NCI-H524 treated with DMSO at 0.1 percent for 48 hours (cell line): ENCODE measurements around the gene PDK1.

Source experiments
- DNase-seq: peaks from one replicate; lab custom pipeline; 2025; lab: John Stamatoyannopoulos, UW

PDK1 gene

DNA sequence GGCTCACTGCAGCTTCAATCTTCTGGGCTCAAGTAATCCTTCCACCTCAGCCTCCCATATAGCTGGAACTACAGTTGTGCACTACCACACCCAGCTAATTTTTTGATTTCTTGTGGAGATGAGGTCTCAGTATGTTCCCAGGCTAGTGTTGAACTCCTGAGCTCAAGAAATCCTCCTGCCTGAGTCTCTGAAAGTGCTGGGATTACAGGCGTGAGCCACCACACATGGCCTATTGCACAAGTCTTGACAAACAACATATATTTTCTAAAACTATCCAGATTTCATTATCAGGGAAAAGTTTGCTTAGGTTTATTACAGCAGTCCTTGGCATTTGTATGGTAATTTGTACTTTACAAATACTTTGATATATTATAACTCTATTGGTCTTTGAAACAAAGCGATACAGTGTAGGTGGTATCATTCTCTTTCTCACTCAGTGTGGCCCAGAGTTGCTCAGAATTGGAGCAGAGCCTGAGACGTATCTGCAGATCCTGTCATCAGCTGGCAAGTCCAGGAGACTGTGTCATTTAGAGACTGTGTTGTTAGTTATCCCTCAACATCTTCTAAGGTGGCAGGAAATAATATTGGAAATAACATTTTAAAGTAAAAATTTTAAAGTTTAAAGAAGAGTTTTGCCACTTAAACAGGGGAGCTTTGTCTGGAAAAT, 41.4 kb downstream of the PDK1 start:
- no peak for DNase-seq

DNA sequence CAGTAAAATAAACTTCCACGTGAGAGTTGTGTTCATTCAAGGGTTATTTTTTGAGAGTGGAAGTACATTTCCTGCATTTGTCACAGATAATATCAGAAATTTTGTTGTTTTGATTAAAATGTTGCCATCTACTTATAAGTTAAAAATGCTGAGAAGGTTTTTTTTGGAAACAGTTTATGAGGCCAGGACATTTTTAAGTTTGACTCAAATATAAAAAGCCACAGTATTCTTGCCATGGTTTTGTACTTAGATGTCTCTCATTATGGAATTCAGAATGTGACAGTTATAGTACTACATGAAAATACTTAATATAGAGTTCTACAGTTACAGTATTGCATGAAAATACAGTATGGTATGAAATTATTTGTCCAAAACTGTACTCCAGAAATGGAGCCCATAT, 44.1 kb downstream of the PDK1 start:
- no peak for DNase-seq

DNA sequence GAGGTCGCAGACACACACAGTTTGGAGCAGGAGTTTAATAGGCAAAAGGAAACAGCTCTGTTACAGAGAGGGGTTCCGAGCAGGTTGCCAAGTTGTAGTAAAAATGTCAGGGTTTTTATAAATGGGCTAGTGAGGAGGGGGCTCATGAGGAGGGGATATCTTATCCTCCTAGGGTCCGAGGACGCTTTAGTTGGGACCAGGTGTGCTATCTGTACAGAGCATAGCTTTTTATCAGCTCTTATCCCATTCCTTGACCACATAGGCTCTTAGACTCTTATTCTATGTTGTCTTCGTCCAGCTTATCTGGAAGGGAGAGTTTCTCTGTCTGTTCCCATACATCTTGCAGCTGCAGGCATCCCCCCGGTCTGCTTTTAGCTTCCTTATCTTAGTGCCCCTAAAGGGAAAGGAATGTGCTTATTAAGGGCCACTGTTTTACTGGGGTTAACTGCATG, 44.7 kb downstream of the PDK1 start:
- no peak for DNase-seq

DNA sequence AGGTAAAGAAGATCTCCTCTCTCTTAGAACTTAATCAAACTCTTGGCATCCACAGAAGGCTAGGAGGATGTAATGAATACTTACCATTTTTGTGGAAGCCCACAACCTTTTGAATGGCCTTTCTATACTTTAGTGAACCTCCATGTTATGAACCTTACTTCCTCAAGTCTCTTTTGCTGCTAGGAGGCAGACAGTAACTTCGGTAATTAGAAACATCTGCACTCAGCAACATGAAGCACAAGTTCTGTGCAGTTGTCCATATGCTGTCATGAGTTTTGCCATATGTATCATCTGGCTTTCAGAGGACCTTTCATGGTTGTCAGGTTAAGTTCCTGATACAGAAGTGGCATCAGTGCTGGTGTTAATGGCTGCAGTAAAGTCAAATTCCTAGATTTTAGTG, 50.4 kb downstream of the PDK1 start:
- DNase-seq = no peak

DNA sequence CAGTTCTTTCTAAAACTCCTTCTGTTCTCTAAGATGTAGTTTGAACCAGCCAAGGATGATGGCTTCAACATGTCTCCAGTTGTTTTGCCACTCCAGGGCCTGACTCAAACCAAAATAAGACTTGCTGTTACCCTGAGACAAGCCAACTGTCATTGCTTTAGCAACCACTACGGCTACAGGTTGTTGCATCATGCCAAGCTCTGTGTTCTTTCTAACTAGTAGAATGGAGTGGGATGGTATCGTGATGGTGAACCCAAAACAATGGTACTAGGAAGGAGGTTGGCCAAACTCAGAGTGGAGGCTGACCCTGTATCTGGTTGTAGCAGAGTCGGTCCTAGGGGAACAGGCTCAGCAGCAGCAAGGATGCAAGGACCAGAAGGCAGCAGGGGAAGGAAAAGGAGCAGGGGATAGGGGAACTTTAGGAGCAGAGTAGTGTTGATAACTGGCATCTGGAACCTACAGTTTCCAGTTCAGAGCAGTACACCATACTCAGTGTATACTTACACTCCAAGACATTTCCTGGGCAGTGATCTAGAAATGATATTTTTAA, 51.6 kb downstream of the PDK1 start:
- no peak for DNase-seq

DNA sequence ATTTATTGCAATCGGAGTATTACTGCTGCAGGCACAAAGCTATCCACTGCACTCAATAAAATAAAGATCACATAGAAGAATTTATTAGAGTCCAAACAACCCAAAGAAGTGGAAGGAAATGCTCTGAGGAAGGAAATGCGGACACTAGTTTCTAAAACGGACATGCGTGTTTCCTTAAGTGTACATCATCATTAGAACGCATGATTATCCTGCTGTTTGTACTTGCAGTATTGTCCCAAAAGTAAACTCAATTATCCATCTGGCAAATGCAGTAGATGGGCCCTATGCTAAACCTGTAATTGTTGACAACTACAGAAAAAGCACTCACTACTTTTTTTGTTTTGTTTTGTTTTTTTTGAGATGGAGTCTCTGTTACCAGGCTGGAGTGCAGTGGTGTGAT, 53.6 kb downstream of the PDK1 start:
- no peak for DNase-seq

DNA sequence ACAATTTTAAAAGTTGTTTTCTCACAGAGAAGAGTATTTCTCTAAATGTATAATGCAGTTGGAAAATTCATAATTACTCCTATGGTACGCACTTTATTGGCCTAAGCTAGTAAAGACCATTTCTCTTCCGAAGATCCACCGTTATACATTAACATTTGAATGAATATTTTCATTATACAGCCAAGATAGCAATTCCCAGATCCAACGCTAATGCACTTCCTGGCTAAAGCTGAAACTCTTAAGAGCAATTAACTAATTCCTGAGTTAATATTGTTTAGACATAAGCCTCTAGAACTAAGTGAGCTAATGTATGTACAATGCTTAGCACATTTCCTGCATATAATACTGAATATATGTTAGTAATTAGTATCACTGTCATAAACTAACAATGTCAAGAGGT, 56.2 kb downstream of the PDK1 start:
- DNase-seq = no peak

DNA sequence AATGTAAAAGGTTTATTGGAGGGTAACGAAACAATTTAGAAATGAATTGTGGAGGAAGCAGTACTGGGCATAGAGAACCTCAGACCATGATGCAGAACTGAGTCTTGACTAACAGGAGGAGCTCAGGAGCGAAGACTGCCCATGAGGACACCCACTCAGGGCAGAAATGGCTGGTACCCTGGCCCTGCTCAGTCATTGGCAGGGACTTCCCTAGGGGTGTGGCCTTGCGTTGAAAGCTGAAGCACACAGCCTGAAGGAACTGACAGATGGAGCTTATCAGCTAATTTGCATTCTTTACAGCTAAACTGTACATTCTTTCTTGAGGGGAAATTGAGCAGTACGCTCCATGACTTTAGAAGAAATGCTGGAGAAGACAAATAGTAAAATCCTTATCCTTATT, 57.1 kb downstream of the PDK1 start:
- DNase-seq = peak; percentile 38

DNA sequence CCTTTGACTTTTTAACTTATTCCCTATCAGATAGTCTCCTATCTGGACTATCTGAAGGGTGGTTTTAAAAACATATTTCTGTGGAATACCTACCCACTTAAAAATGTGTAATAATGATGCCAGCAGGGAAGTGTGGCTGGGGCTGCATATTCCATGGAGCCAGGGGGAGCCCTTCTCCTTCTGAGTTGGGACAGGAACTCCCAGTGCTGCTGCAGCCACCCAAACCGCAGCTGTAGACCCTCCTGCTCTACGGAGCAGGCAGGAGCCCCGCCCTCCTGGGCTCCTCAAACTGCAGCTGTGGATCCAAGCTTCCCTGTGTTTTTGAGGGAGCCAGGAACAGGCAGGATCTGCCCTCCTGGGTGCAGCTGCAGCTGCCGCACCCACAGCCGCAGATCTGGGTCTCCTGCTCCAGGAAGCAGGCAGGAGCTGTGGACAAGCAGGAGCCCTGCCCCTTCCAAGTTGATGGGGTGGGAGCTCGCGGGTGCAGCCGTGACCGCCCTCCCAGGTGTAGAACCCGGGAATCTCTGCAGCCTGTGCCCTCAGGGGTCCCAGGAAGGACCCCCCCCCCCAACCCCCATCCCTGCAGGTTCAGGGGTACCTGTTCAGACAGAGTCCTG, 57.8 kb downstream of the PDK1 start:
- DNase-seq = no peak

DNA sequence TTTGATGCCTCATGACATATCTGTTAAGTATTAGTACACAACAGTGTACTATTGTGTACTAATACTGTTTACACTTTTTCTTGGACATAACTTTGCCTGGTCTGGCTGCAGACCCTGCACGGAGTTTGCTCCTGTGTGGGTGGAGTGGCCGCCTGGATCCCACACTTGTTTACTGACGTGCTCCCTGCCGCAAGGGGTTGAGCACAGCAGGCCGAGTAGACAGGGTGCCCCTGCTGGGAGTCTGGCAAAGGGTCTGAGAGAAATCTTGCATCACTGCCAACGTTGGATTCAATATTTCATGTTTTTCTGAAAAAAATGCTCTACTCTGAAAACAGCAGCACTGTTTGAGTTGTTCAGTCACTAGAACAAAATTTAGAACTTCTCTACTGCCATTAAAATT, 59.0 kb downstream of the PDK1 start:
- DNase-seq = no peak

DNA sequence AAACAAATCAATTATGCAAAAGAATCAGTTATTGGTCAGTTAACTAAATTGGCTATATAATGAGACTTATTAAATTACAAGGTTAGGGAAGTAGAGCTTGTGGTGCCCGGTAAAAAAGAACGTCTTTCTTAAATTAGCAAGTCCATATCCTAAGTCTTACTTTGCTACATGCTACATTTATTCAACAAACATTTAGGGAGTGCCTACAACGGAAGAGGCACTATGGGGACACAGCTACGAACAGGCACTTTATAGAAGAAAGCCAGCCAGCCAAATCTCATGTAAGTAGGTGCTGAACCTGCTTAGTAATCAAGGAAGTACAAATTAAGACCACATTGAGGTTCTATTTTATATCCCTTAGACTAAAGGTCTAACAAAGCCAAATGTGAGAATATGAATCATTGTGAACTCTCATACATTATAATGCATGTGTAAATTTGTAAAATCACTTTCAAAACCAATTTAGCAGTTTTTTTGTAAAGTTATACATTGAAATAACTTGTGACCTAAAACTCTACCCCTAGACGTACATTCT, 59.9 kb downstream of the PDK1 start:
- no peak for DNase-seq

DNA sequence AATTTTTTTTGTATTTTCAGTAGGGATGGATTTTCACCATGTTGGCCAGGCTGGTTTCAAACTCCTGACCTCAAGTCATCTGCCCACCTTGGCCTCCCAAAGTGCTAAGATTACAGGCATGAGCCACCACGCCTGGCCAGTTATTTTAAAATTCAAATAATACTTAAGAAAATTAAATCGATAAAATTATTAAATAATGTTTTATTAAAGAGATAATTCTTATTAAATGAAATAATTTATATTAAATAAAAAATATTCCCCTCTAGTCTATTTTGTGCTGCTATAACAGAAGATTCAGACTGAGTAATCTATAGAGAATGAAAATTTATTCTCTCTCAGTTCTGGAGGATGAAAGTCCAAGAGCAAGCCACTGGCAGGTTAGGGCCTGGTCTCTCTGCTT, 61.2 kb downstream of the PDK1 start:
- no peak for DNase-seq

DNA sequence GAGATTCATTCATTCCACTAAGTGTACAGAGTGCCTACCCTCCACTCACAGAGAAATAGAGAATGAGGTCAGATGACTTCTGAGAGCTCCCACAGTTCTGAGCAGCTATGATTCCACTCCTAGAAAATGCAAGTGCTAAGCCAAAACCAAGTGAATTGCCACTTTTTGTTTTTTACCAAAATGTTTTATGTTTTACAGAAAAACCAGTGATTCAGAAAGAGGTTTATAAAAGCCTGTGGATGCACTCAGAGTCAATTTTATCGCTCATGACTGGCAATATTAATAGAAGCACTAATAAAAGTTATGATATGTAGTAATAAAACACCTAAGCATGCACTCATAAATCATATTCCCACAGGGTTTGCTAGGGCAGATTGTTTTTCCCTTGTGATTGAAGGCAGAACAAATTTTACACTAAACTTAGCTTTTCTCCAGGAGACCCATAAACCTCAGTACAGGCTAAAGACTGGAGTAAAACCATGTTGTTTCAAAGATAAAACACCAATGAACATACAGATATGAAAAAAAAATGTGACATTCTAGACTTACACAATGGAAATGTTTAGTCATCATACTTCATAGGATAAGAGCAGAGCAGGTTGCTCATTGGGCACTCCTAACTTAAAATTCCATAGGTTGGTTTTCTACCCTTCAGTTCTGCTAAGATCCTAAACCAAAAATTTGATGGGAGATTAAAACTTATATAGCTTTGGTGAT, 67.5 kb downstream of the PDK1 start:
- no peak for DNase-seq

DNA sequence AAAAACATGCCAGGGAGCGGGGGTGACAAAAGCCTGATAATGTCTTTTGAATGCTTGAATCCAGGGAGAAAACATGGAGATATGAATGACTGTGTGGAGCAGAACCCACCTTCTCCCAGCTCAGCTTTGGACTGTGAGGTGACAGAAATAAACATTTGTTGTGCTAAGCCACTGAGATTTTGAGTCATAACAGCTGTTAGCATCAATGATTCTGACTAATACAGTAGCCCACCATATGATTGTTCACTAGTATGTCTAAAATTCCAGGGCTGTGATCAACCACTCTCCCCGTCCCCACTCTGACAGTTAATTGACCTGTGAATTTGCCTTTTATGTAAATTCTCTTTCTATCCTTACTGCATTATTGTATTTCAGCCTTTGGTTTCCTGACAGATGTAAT, 69.1 kb downstream of the PDK1 start:
- DNase-seq = no peak

DNA sequence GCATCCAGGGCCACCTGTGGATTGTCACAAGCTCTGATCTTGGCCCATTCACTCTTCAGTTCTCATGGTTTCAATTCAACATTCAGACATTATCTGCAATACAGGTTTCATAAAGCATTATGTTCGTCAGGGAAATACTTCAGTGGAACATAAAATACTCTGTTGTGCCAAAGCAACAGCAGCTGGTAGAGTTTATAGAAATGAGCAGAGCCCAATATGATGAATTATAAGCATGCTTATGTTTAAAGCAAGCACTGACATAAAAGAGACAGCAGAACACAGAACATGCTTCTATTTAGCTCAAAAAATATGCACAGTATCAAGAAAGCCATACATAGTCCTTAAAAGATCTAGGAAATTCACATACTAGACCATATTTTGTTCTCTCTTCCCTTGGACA, 71.3 kb downstream of the PDK1 start:
- no peak for DNase-seq

DNA sequence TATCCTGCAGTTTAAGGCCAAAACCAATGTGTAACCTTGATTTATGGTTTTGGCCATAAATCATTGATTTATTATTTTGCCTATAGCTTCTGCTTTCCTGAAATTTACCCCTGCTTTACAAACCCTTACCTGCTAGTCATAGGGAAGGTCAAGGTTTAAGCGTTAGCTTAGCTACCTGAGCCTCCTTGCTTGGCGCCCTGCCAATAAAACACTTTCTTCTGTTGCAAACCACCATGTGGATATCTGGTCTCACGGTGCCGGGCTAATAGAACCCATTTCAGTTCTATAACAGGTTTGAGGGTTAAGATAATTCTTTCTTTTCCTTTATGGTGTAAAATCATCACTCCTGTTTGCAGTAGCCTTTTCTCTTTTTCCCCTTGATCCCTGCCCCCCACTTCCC, 72.2 kb downstream of the PDK1 start:
- DNase-seq = no peak

DNA sequence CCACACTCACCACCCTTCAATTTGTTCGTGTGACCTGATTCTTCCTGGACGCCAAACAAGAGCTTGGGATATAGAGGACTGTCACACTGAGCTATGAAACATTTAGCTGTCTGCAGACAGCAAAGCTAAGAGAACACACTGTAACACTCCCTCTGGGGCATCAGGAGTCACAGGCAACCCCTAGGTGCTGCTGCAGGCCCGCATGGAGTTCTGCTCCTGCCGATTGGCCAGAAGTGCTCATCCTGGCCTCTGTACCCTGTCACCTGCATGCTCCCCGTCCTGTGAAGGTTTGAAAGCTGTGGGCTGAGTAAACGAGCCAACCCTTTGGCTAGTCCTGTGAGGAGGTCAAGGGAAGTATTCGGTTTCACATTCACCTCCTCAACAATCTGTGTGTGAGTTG, 73.7 kb downstream of the PDK1 start:
- no peak for DNase-seq

DNA sequence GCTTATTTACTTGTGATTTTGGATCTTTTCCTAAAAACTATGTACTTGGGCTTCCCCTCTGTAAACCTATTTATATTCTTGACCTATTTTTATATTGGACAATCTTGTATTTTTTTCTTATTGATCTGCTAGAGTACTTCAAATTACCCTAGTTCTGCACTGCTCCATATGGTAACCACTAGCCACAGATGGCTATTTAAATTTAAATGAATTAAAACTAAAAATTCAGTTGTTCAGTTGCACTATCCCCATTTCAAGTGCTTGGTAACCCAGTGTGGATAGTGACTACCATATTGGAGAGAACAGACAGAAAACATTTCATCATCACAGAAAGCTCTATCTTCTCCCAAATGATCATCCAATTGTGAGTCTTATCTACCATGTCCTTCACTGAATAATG, 74.3 kb downstream of the PDK1 start:
- no peak for DNase-seq

DNA sequence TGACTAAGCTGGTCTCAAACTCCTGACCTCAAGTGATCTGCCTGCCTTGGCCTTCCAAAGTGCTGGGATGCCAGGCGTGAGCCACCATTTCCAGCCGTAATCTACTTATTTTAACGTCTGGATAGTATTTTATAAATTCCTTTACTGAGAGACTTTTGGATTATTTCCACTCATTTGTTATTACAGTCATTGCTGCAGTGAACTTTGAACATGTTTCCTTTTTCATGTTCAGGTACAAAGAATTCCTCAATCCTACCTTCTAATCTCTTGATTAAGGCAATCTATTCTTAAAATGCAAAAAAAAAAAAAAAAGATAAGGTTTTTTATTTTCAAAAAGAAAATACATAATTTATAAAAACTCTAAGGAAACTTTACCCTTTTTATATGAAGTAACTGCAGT, 78.6 kb downstream of the PDK1 start:
- DNase-seq = no peak

DNA sequence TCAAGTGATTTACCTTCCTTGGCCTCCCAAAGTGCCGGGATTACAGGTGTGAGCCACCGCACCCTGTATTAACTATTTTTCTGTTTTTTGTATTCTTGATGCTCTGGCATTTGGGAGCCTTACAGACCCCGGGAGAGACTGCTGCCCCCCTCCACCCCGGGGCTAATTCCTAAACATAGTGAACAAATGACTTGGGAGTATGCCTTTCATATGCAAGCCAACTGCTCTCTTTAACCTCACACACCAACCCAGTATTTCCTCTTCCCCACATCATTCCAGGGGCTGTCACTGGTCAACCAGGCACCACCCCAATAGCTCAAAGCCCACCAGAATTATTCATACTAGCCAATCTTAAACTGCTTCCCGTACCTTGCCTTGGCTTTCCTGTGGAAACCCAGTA, 79.7 kb downstream of the PDK1 start:
- DNase-seq = no peak

DNA sequence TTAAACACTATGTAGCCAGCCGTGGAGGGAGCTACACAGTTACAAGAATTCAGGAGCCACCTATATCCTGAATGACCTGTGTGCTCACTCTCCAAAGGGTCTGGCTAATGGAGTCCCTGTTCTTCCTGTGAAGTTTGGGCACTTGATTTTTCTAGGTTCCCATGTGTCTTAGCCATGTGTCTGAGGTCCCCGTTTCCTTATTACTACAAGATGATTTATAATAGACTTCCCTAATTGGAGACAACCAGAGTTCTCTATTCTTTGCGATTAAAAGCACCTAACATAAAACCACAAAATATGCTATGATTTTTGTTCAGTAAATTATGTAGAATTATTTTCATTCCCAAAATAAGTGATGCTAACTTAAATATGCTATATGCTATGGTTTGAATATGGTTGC, 83.4 kb downstream of the PDK1 start:
- no peak for DNase-seq

DNA sequence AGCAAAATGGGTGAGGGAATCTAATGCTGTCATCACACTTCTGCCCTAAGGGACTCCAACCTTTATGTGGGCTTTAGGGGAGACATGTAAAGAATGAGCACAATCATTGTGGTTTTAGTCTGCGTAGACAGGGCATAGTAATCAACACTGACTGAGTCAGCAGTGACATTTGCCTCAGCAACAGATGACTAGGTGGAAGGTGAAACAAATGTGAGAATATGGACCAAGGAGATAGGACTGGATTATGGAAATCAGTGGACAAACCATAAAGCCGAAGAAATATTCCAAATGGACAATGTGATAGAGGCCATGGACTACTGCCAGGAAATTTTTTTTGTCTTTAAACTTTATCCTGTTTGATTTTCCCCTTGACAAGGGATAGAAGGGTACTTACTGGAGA, 83.9 kb downstream of the PDK1 start:
- DNase-seq = no peak

DNA sequence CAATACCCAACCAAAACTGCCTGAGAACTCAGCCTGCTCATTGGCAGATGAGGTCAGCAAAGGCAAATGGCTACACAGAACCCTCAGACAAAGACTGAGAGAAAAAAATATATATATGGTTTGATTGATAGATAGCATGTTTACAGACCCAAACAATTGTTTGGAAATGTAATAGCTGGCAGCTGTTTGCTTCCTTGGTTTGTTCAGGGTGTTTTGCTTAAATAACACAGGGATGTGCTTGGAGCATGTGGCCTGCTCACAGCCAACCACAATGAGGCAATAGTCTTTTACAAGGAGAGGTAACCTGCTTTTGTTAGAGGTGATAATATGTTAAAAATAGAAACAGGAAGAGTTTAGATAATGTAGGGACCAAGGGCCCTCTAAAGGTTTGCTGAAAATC, 84.5 kb downstream of the PDK1 start:
- no peak for DNase-seq
